HCT116 (cell line): ENCODE data around the gene CERCAM.
A peak's percentile ranks its signal among the peaks of the same experiment; 100 is the strongest.

Experiments
- CEBPB ChIP-seq: IDR thresholded peaks from 2 replicates; pipeline ENCODE4 v1.6.1; 2012; ENCODE audit warnings: low read depth
- EZH2 ChIP-seq: fragments of 200-600 bp; sonication (generic); IDR thresholded peaks from 2 replicates; pipeline ENCODE4 v1.6.1; 2017; ENCODE audit warnings: antibody characterized with exemption, mixed run types
- POLR2AphosphoS5 ChIP-seq: IDR thresholded peaks from 2 replicates; pipeline ENCODE4 v1.6.1; 2011; ENCODE audit warnings: mild to moderate bottlenecking, low read depth, low read length, moderate library complexity
- SIN3A ChIP-seq: IDR thresholded peaks from 2 replicates; pipeline ENCODE4 v1.6.1; 2012; ENCODE audit warnings: low read depth
- YY1 ChIP-seq: IDR thresholded peaks from 2 replicates; pipeline ENCODE4 v1.6.1; 2011; ENCODE audit warnings: low read length, low read depth, moderate library complexity, mild to moderate bottlenecking; ENCODE audit not compliant: insufficient replicate concordance; ENCODE audit errors: extremely low read depth
- TF ChIP-seq, protein P1 (sequence below), 3 experiments: fragments of 200-600 bp in 1 of 3; sonication (generic) in 1 of 3; IDR thresholded peaks in 2 of 3; conservative IDR thresholded peaks in 1 of 3; 2 replicates each; pipeline ENCODE4 v1.5.1; 2012 to 2017; ENCODE audit warnings: low read depth in 2 of 3, low read length in 2 of 3, antibody characterized with exemption in 1 of 3, borderline replicate concordance in 1 of 3, control low read depth in 1 of 3, mild to moderate bottlenecking in 1 of 3, mixed read lengths in 1 of 3, mixed run types in 1 of 3, moderate library complexity in 1 of 3; ENCODE audit not compliant: insufficient read depth in 1 of 3

- TF ChIP-seq, protein P1, sequence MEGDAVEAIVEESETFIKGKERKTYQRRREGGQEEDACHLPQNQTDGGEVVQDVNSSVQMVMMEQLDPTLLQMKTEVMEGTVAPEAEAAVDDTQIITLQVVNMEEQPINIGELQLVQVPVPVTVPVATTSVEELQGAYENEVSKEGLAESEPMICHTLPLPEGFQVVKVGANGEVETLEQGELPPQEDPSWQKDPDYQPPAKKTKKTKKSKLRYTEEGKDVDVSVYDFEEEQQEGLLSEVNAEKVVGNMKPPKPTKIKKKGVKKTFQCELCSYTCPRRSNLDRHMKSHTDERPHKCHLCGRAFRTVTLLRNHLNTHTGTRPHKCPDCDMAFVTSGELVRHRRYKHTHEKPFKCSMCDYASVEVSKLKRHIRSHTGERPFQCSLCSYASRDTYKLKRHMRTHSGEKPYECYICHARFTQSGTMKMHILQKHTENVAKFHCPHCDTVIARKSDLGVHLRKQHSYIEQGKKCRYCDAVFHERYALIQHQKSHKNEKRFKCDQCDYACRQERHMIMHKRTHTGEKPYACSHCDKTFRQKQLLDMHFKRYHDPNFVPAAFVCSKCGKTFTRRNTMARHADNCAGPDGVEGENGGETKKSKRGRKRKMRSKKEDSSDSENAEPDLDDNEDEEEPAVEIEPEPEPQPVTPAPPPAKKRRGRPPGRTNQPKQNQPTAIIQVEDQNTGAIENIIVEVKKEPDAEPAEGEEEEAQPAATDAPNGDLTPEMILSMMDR (IDR thresholded peaks at IDR 0.05 in 2 of 3, conservative IDR thresholded peaks at IDR 0.05 in 1 of 3; ENCODE audit: borderline replicate concordance in 1 of 3, insufficient read depth in 1 of 3, low read depth in 2 of 3, low read length in 2 of 3): peak; percentile 67 to 81 (median 79)
- TF ChIP-seq YY1 (no peak), SIN3A (no peak), EZH2 (no peak), POLR2AphosphoS5 (no peak), CEBPB (no peak)
Measured at GRCh38 chr9:128412120-128412790, 8.4 kb upstream of the CERCAM start.
